GM12873 (cell line): Measurements from ENCODE around the gene CST9L.

Experiments used
- TF ChIP-seq, protein P1 (sequence below): IDR thresholded peaks from 2 replicates; pipeline ENCODE4 v1.5.1; 2012; ENCODE audit warnings: low read depth, mild to moderate bottlenecking, moderate library complexity, low read length, control low read depth; ENCODE audit not compliant: insufficient read depth; ENCODE audit errors: missing control alignments

Gene CST9L

GRCh38 chr20:23598481-23598880, 30.2 kb upstream of the CST9L start:
- TF ChIP-seq, protein P1, sequence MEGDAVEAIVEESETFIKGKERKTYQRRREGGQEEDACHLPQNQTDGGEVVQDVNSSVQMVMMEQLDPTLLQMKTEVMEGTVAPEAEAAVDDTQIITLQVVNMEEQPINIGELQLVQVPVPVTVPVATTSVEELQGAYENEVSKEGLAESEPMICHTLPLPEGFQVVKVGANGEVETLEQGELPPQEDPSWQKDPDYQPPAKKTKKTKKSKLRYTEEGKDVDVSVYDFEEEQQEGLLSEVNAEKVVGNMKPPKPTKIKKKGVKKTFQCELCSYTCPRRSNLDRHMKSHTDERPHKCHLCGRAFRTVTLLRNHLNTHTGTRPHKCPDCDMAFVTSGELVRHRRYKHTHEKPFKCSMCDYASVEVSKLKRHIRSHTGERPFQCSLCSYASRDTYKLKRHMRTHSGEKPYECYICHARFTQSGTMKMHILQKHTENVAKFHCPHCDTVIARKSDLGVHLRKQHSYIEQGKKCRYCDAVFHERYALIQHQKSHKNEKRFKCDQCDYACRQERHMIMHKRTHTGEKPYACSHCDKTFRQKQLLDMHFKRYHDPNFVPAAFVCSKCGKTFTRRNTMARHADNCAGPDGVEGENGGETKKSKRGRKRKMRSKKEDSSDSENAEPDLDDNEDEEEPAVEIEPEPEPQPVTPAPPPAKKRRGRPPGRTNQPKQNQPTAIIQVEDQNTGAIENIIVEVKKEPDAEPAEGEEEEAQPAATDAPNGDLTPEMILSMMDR = no peak

- TF ChIP-seq, protein P1 = no peak
Measured at GRCh38 chr20:23596579-23597250, 28.4 kb upstream of the CST9L start.

DNA sequence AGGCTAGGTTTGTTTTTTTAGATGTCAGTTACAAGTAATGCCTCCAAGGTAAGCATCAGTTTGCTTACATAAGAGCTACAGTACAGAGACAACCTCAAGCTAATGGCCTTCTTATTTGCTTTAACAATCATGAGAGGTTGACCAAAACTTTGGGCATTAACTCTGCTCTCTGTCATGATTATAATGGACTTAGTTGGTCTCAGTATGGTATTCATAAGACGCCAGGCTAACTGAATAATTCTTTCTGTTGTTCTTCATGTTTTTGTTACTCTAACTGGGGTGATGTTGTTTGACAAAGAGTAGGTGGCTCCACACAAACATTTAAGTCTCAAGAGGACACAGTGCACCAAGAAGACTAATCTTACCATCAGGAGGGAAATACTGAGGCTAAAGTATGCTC, 27.7 kb upstream of the CST9L start:
- TF ChIP-seq, protein P1 = no peak

- TF ChIP-seq, protein P1 = no peak
Measured at GRCh38 chr20:23588434-23589403, 20.4 kb upstream of the CST9L start.

DNA sequence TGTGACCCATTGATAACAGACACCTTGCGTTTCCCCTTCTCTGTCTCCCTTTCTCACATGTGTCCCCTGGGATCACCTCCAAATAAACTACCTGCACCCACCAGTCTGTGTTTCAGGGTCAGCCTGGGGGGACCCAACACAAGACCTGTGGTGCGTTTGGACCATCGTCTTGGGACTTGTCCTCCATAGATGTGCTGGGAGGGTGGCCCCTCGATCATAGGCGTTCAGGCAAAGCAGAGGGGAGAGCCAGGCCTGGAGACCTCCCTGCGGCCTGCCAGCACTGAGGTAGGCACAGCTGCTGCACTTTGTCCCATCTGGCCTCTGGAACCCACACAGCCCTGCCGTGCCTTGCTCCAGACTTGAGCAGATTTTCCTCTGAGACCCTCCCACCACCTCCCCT, 19.3 kb upstream of the CST9L start:
- TF ChIP-seq, protein P1 = no peak

- TF ChIP-seq, protein P1 = no peak
Measured at GRCh38 chr20:23586735-23587525, 18.6 kb upstream of the CST9L start.
